ENCODE results near the gene NEO1.

NEO1 gene

GRCh38 chr15:73051807-73052652 is at the start of gene NEO1:
NEO1 (plus strand) TSS chr15:73052463; CDS start chr15:73052676, 213 bp downstream.
- peak; percentile 86 for DNase-seq

GRCh38 chr15:73004462-73004861 is 47.8 kb upstream of the NEO1 start:
- DNase-seq = no peak

- no peak for DNase-seq
These were observed 47.2 kb upstream of the NEO1 start for GRCh38 chr15:73005032-73005431.

GRCh38 chr15:73005446-73005845 is 46.8 kb upstream of the NEO1 start:
- DNase-seq = no peak

- DNase-seq = no peak
These were observed 45.7 kb upstream of the NEO1 start for GRCh38 chr15:73006523-73006922.

- DNase-seq = no peak
These were observed 42.9 kb upstream of the NEO1 start for GRCh38 chr15:73009066-73010056.

DNA sequence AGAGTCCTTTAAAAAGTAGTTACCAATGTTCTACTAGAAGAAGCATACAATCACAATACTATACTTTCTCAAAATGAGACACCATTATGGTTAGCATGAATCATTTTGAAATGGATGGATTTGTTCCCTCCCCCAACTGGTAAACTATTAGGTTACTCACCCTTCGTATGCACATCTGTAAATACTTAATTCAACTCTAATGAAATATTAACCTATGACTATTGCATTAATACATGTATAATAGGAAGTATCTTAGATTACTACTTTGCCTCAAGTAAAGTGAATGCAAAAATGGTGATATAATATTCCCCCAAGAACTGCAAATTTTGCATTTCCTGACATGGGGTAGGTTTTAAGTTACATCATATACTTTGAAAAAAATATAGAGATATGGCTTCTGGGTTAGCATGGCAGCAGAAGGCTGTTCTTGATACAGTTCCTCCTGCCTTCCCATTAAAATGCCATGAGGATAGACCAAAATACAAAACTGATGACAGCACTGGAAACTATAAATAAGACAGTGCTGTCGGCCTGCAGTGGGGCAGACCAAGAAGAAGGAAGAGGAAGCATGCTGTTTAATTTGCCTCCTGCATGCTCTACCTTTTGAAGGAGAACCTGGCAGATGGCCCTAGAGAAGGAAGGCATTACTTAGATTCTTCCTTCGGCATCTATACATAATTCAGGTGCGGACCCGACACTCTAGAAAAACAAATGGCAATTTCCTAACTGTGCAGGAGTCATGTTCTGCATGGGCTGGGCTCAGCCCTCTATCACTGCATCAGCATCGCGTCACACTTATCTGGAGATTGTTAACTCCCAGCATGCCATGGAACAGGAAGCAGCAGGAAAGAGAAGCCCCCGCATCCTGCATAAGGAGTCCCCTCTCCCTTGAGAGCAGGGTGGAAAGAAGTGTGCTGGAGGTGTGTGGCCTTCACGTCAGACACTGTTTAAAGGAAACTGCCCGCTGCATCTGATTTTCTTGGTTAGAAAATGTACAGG is 41.8 kb upstream of the NEO1 start:
- DNase-seq = no peak

- DNase-seq = no peak
These were observed 37.4 kb upstream of the NEO1 start for GRCh38 chr15:73014904-73015303.

DNA sequence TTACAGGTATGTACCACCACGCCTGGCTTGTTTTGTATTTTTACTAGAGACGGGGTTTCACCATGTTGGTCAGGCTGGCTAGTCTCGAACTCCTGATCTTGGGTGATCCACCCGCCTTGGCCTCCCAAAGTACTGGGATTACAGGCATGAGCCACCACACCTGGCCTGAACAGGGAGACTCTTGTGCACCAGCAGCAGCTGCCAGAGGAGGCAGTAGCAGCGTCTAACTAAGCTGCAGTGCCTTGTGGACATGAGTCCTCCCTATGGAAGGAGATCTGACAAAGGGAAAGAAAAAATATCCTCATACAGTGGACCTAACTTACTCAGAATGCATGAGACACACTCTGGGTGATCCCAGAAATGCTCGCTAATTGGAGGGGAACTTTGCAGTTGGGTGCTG is 36.8 kb upstream of the NEO1 start:
- no peak for DNase-seq

- DNase-seq = no peak
These were observed 34.3 kb upstream of the NEO1 start for GRCh38 chr15:73017987-73018386.

DNA sequence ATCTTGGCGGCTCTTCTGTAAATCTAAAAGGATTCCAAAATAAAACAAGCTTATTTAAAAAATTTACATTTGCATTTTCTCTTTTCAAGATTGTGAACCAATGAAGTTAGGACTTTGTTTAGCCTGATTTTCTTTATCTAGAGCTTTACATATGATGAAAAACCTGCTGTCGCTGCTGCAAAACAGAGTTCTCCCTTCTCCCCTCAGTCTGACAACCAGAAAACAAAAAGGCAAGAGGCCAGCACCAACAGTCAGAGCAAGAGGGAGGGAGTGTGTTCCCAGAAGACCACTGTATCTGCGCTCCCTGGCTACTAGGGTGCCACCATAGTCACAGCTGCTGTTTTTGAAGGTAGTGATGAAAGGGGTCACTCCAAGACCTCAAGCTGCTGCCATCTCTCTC is 33.1 kb upstream of the NEO1 start:
- DNase-seq = no peak

GRCh38 chr15:73019601-73020146 is 32.6 kb upstream of the NEO1 start:
- no peak for DNase-seq

DNA sequence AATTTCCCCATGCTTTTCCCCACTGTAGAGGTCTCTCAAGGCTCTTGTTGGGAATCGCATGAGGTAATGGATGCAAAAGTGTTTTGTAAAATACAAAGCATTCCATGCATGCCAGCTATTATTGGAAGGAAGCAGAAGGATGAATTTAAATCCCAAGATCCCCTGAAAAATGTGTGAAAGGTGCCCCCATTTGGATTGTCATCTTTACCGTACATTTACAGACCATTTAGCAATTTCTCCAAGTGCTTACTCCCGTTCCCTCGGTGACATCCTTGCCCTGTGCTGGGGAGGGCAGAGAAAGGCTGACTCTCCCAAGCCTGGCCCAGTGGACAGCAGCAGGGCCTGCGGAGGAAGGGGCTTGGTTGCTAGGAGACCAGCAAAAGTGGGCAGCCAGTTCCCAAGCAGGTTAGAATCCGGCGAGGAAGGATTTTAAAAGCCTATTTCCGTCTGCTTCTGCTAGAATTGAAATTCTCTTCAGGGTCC is 31.1 kb upstream of the NEO1 start:
- no peak for DNase-seq

GRCh38 chr15:73022161-73022560 is 30.1 kb upstream of the NEO1 start:
- DNase-seq = no peak

DNA sequence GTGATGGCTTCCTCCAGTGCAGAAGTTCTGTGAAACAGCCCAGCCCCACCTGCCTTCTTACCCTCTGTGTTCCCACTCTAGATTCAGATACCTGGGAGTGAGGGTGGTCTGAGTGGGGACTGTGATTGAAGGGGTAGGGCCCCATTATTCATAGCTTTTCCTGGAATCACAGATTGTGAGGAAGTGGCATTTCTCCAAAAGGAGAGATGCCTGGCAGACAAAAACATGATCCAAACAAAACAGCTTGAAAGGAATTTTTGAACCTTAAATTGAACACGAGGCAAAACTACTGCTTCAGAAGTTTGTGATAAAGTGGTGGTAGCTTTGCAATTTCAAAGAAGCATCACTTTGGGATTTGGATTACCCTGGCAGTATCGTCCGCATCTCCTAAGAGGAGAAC is 29.2 kb upstream of the NEO1 start:
- no peak for DNase-seq

DNA sequence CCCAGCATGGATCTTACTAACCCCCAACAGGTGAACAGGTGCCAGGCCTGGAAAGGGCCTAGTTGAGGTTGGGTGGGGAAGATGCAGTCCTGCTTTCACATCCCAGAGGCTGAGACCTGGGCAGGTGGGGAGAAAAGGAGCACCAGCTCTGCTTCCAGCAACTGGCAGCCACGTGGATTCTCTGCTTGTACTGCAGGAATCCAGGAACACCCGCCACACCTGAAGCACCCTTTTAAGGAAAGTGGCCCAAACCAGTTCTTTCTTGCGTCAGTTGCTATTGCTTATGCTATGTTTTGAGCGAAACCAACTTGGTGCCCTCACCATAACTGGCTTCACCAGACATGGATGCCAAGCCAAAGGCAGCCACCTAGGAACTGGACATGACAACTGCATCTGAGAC is 28.1 kb upstream of the NEO1 start:
- DNase-seq = no peak

- no peak for DNase-seq
These were observed 25.7 kb upstream of the NEO1 start for GRCh38 chr15:73026511-73027054.

DNA sequence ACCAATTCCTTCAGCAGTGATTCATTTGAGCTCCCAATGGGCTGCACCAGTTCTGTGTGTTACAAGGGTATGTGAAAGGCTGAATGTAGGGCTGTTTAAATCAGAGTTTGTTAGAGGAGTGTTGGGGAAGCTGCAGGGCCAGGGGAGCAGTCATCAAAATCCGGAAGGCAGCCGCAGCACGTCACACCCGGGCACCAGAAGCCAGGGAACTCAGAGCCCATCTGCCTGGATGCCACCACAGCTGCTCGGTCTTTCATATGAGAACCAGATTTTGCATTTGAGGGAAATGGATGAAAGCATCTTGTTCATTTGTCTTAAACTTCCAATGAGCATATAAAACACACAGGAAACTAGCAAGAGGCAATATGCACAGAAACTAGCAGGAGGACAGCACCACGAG is 24.2 kb upstream of the NEO1 start:
- DNase-seq = no peak

- DNase-seq = no peak
These were observed 23.3 kb upstream of the NEO1 start for GRCh38 chr15:73028831-73029451.

DNA sequence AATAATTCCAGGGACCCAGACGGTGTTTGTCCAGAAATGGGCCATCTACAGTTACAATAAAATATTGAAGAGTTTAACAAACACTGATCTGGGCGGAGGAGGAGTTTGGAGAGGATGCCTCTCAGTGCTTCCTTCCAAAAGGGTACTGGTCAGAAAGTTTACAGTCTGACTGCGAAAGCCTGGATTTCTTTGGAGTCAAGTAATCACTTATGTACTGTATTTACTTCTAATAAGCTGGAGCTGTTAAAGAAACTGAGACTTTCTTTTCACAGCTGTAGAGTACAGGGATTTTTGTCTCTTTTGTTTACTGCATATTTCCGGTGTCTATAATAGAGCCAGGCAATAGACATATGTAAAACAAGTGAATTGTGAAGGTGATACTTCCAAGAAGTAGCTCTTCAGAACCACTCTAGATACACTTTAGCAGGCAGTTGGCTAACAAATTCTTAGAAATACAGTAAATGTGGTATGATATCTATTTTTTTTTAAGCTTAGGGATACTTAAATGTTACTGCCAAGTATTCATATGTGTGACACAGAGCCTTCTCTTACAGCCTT is 22.1 kb upstream of the NEO1 start:
- no peak for DNase-seq

GRCh38 chr15:73031648-73032047 is 20.6 kb upstream of the NEO1 start:
- no peak for DNase-seq

All from activated T-cell treated with anti-CD3 and anti-CD28 coated beads, Interleukin-2, amount 50 U/mL, for 1 hour (primary cell).